Measurements from ENCODE around the gene IGLL5.

- TF ChIP-seq, protein P1, sequence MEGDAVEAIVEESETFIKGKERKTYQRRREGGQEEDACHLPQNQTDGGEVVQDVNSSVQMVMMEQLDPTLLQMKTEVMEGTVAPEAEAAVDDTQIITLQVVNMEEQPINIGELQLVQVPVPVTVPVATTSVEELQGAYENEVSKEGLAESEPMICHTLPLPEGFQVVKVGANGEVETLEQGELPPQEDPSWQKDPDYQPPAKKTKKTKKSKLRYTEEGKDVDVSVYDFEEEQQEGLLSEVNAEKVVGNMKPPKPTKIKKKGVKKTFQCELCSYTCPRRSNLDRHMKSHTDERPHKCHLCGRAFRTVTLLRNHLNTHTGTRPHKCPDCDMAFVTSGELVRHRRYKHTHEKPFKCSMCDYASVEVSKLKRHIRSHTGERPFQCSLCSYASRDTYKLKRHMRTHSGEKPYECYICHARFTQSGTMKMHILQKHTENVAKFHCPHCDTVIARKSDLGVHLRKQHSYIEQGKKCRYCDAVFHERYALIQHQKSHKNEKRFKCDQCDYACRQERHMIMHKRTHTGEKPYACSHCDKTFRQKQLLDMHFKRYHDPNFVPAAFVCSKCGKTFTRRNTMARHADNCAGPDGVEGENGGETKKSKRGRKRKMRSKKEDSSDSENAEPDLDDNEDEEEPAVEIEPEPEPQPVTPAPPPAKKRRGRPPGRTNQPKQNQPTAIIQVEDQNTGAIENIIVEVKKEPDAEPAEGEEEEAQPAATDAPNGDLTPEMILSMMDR (IDR thresholded peaks at IDR 0.05; ENCODE audit: insufficient read depth, low read depth, low read length), result no peak
- no peak for TF ChIP-seq EZH2 (IDR thresholded peaks at IDR 0.05; ENCODE audit: insufficient read depth, low read length)
Observed at GRCh38 chr22:22887621-22888503, at the start of gene IGLL5.
